OCI-LY1 (cell line): Measurements from ENCODE around the gene ZNF827.

Experiments used
- CTCF ChIP-seq: fragments of 200-600 bp; sonication (generic), shearing (Covaris generic); IDR thresholded peaks from 2 replicates; pipeline ENCODE4 v1.5.1; 2017; ENCODE audit warnings: mild to moderate bottlenecking, antibody characterized with exemption, low read length, moderate library complexity, mixed read lengths
- EZH2 ChIP-seq: fragments of 200-600 bp; sonication (generic), shearing (Covaris generic); IDR thresholded peaks from 2 replicates; pipeline ENCODE4 v1.8.0; 2017; ENCODE audit warnings: borderline replicate concordance, mixed run types, mild to moderate bottlenecking, antibody characterized with exemption, low read length, moderate library complexity, mixed read lengths

- no peak for TF ChIP-seq CTCF
- no peak for TF ChIP-seq EZH2
Observed at GRCh38 chr4:145760176-145760575, 178.4 kb downstream of the ZNF827 start.
